HepG2 (cell line): ENCODE data around the gene TNNI2. TPM values are rescaled to one million over a fixed set of nuclear protein-coding genes. Genes with fewer than 3 reads are reported as not detected.
A peak's percentile ranks its signal among the peaks of the same experiment; 100 is the strongest.

Experiments
- ATF4 ChIP-seq, 2 experiments: fragments of 450-650 bp in 1 of 2; sonication (generic) in 1 of 2; formaldehyde crosslinking; IDR thresholded peaks; 2 replicates each; pipeline versions ENCODE4 v1.5.0 to v1.8.0; 2020 to 2022; ENCODE audit warnings: mild to moderate bottlenecking in 1 of 2, missing genetic modification reagents in 1 of 2
- CHCHD3 ChIP-seq: sonication (generic); formaldehyde crosslinking; IDR thresholded peaks from 2 replicates; pipeline ENCODE4 v1.8.0; 2022; ENCODE audit warnings: mild to moderate bottlenecking, missing genetic modification reagents, moderate library complexity
- EHMT2 ChIP-seq: fragments of 200-600 bp; sonication (generic); IDR thresholded peaks from 2 replicates; pipeline ENCODE4 v1.7.0; 2017; ENCODE audit warnings: antibody characterized with exemption, low read depth, low read length, borderline replicate concordance
- FOXK1 ChIP-seq: sonication (generic); formaldehyde crosslinking; IDR thresholded peaks from 2 replicates; pipeline ENCODE4 v1.4.0; 2020; ENCODE audit warnings: low read depth, missing genetic modification reagents, borderline replicate concordance
- GMEB2 ChIP-seq: IDR thresholded peaks from 2 replicates; pipeline ENCODE4 v1.6.1; 2016; ENCODE audit warnings: missing biosample characterization, missing genetic modification reagents, low read depth
- HHEX ChIP-seq: IDR thresholded peaks from 2 replicates; pipeline ENCODE4 v1.6.1; 2016; ENCODE audit warnings: control low read depth
- HNRNPK ChIP-seq: fragments of 200-400 bp; formaldehyde crosslinking; IDR thresholded peaks from 2 replicates; pipeline ENCODE4 v1.6.1; 2018; ENCODE audit warnings: low read length, low read depth, moderate library complexity, mild to moderate bottlenecking; ENCODE audit not compliant: poor library complexity, severe bottlenecking
- HNRNPUL1 ChIP-seq: fragments of 200-400 bp; formaldehyde crosslinking; IDR thresholded peaks from 2 replicates; pipeline ENCODE4 v1.6.1; 2017; ENCODE audit warnings: low read depth, mild to moderate bottlenecking, low read length, moderate library complexity
- KDM1A ChIP-seq: IDR thresholded peaks from 2 replicates; pipeline ENCODE4 v1.6.1; 2016; ENCODE audit warnings: missing compliant biosample characterization
- MIXL1 ChIP-seq: IDR thresholded peaks from 2 replicates; pipeline ENCODE4 v1.6.1; 2016
- NCOA2 ChIP-seq: sonication (generic); formaldehyde crosslinking; IDR thresholded peaks from 2 replicates; pipeline ENCODE4 v1.8.0; 2022; ENCODE audit warnings: inconsistent platforms
- NONO ChIP-seq, 2 experiments: fragments of 450-650 bp in 1 of 2; sonication (generic) in 1 of 2; formaldehyde crosslinking in 1 of 2; IDR thresholded peaks in 1 of 2; conservative IDR thresholded peaks in 1 of 2; 2 replicates each; pipeline versions ENCODE4 v1.6.1 to v1.8.0; 2017 to 2022; ENCODE audit warnings: mild to moderate bottlenecking in 1 of 2, missing genetic modification reagents in 1 of 2, moderate library complexity in 1 of 2
- PAXIP1 ChIP-seq: sonication (generic); formaldehyde crosslinking; conservative IDR thresholded peaks from 2 replicates; pipeline ENCODE4 v1.4.0; 2020; ENCODE audit warnings: mild to moderate bottlenecking, missing genetic modification reagents, moderate library complexity
- SIX1 ChIP-seq: sonication (generic); formaldehyde crosslinking; IDR thresholded peaks from 2 replicates; pipeline ENCODE4 v1.4.0; 2020; ENCODE audit warnings: missing genetic modification reagents, borderline replicate concordance
- TEAD3 ChIP-seq: optimal IDR thresholded peaks from 2 replicates; pipeline ENCODE3; 2016; ENCODE audit warnings: borderline replicate concordance
- ZNF101 ChIP-seq: sonication (generic); formaldehyde crosslinking; IDR thresholded peaks from 2 replicates; pipeline ENCODE4 v1.4.0; 2020; ENCODE audit warnings: mild to moderate bottlenecking, low read depth, missing genetic modification reagents, borderline replicate concordance
- ZNF33A ChIP-seq: sonication (generic); formaldehyde crosslinking; IDR thresholded peaks from 2 replicates; pipeline ENCODE4 v1.5.1; 2020; ENCODE audit warnings: missing genetic modification reagents, mild to moderate bottlenecking, moderate library complexity, borderline replicate concordance
- ZNF512 ChIP-seq: sonication (generic); formaldehyde crosslinking; IDR thresholded peaks from 2 replicates; pipeline ENCODE4 v1.4.0; 2020; ENCODE audit warnings: mild to moderate bottlenecking, missing genetic modification reagents
- ZNF607 ChIP-seq: sonication (generic); formaldehyde crosslinking; IDR thresholded peaks from 2 replicates; pipeline ENCODE4 v1.5.1; 2020; ENCODE audit warnings: missing genetic modification reagents, mild to moderate bottlenecking, borderline replicate concordance
- ZSCAN25 ChIP-seq: sonication (generic); formaldehyde crosslinking; IDR thresholded peaks from 2 replicates; pipeline ENCODE4 v1.8.0; 2022; ENCODE audit warnings: mild to moderate bottlenecking, missing genetic modification reagents
- polyA plus RNA-seq, 8 experiments: library from polyadenylated mRNA; depleted of rRNA in 3 of 8; stranded (reverse) in 7 of 8; unstranded in 1 of 8; fragments of >200 nt; fragmentation: Illumina TruSeq in 4 of 8; extraction: Trizol in 4 of 8; gene quantifications; 2 replicates each; pipeline versions ENCODE4 v1.2.1 to v1.2.3, GENCODE V29; 2011 to 2016; ENCODE audit warnings: low read depth in 4 of 8, missing spikeins in 1 of 8, mixed read lengths in 1 of 8; ENCODE audit not compliant: insufficient read depth in 1 of 8
- total RNA-seq, 5 experiments: library from RNA; depleted of rRNA; stranded (reverse); fragments of >200 nt; fragmentation: Illumina TruSeq; extraction: Trizol; gene quantifications; 2 replicates each; pipeline ENCODE4 v1.2.3, GENCODE V29; 2016; ENCODE audit warnings: low read depth in 1 of 5

TNNI2 gene
- total and polyA plus RNA-seq, 2 of the 13 experiments (the other 11 are each of a cell fraction or from before 2014, with no cell fraction given): 7.2 to 12.0 TPM

GRCh38 chr11:1830322-1831223, 8.2 kb upstream of the TNNI2 start (continued):
- no peak for TF ChIP-seq HNRNPUL1
- peak; percentile 58 for TF ChIP-seq TEAD3 (CRISPR knock-in tag)
- TF ChIP-seq KDM1A (CRISPR knock-in tag): peak; percentile 12; the same call in 1 of the 2 replicates
- 0 out of 2 replicates have a peak, but pooled peaks have one; percentile 52 for TF ChIP-seq CHCHD3 (CRISPR knock-in tag)
- TF ChIP-seq HNRNPK: no peak
- no peak for TF ChIP-seq GMEB2
- TF ChIP-seq ZNF33A (CRISPR knock-in tag): no peak
- TF ChIP-seq SIX1 (CRISPR knock-in tag): no peak
- TF ChIP-seq ZNF512 (CRISPR knock-in tag): no peak
- TF ChIP-seq ZNF101 (CRISPR knock-in tag): no peak
- peak; percentile 53 for TF ChIP-seq NCOA2 (CRISPR knock-in tag)
- TF ChIP-seq FOXK1 (CRISPR knock-in tag): no peak
- no peak for TF ChIP-seq NONO (IDR thresholded peaks at IDR 0.05)
- TF ChIP-seq NONO (CRISPR knock-in tag; conservative IDR thresholded peaks at IDR 0.05): peak; percentile 82
- peak; percentile 86 for TF ChIP-seq ZSCAN25
- TF ChIP-seq HHEX (CRISPR knock-in tag): no peak
- peak; percentile 80 for TF ChIP-seq PAXIP1 (CRISPR knock-in tag)
- no peak for TF ChIP-seq ATF4 (CRISPR knock-in tag; IDR thresholded peaks at IDR 0.05)
- no peak for TF ChIP-seq EHMT2
- TF ChIP-seq MIXL1 (CRISPR knock-in tag): peak; percentile 62; the same call in 1 of the 2 replicates
- peak; percentile 97 for TF ChIP-seq ZNF607 (CRISPR knock-in tag)
